Right atrium auricular region (tissue), 2 donors: ENCODE data around the gene IGFL2. TPM values are rescaled to one million over a fixed set of nuclear protein-coding genes. Genes with fewer than 3 reads are reported as not detected.
"Not testable (repeated sequence)": the region's sequence is repeated elsewhere in the genome, so short reads cannot be mapped to it uniquely, and the experiment has no call there.

ENCODE experiments used
- DNase-seq: peaks from one replicate; pipeline ENCODE4 v3.0.0-alpha.2; 2019; ENCODE audit warnings: low spot score
- H3K27ac ChIP-seq, 2 donors: fragments of 200-600 bp; sonication (generic); 1 replicate in 1 of 2; 2 replicates in 1 of 2; pipeline ENCODE4 v1.5.1; 2016 to 2019
- H3K27me3 ChIP-seq, 2 donors: fragments of 200-600 bp; sonication (generic); one replicate each; pipeline versions ENCODE4 v1.5.1 to v1.6.0; 2017 to 2019
- H3K36me3 ChIP-seq: fragments of 200-600 bp; sonication (generic); one replicate; pipeline ENCODE4 v1.5.1; 2016
- H3K4me1 ChIP-seq, 2 donors: fragments of 200-600 bp; sonication (generic); one replicate each; pipeline versions ENCODE4 v1.5.1 to v1.6.0; 2017 to 2019
- H3K4me3 ChIP-seq, 2 donors: fragments of 200-600 bp; sonication (generic); 1 replicate in 1 of 2; 2 replicates in 1 of 2; pipeline ENCODE4 v1.5.1; 2017 to 2019; ENCODE audit warnings: mild to moderate bottlenecking in 1 of 2, moderate library complexity in 1 of 2
- H3K9me3 ChIP-seq, 2 donors: fragments of 200-600 bp; sonication (generic); one replicate each; pipeline ENCODE4 v1.5.1; 2019
- total RNA-seq, 2 donors: library from RNA; depleted of rRNA; stranded (reverse); fragments of >200 nt; gene quantifications; one replicate each; pipeline ENCODE4 v1.1.0, GENCODE V29; 2016
- TF ChIP-seq, protein P1 (sequence below), 2 donors: fragments of 200-600 bp; sonication (generic); IDR thresholded peaks; one replicate each; pipeline ENCODE4 v1.5.1; 2019; ENCODE audit warnings: antibody characterized with exemption in 2 of 2

The IGFL2 gene
- total RNA-seq, 2 donors from 2014 or later, result 1.8 TPM; not detected in 1

DNA sequence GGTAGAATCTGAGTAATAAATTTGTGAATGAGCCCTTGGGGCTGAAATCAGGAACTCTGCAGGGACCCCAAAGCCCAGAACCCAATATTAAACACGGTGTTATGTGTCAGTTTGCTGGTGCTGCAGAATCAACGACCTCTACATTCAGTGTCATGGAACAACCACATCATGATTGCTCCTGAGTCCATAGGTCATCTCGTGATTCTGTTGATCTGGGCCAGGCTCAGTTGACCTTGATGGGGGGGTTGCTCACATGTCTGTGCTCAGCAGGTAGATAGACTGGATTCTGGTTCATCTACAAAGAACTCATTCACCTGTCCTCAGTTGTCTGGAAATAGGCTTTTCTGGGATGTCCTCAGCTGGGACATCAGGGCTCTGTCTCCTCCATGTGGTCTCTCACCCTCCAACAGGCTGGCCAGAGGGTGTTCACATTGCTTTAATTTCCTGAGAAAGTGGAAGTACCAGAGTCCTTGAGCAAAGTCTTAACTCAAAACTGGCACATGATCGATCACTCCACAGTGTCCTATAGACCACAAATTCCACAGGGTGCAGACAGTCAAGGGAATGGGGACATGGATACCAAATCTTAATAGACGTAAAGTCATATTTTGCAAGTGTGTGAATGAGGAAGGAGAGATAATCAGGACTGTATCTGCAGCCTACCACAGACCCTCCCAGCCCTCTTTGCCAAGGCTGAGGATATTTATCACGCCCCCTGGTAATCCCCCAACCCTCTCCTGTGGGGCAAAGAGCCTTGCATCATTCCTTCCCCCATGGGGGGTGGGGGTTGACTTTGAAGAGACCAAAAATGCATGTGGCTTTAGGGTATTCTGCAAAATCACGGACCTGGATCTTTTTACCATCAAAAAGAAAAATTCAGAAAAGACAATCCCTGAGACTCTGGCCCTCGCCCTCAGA is 42.2 kb downstream of the IGFL2 start:
- DNase-seq, result no peak
- no peaks in the 10 kb centered on the region for H3K27me3 ChIP-seq
- H3K4me3 ChIP-seq, result no peak overlapping the region

DNA sequence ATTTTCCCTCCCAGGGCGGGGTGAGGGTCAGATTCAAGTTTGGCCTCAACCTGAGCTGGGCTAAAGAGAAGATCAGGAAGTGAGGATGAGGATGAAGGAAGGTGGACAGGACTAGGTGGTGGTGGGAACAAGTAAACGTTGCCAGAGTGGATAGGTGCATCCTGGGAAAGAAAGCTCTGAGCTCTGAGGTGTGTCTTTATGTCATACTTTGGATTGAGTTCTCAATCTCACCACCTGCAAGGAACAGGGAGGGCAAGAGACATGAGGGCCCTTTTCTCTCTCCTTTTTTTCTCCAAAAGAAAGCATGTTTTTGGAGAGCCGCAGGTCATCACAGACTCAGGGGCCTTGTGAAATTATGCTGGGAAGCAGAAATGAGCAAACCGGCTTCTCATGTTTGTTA is 43.3 kb downstream of the IGFL2 start:
- H3K27me3 ChIP-seq, result no peaks in the 10 kb centered on the region
- H3K4me3 ChIP-seq, result no peak overlapping the region
- H3K36me3 ChIP-seq, result no peaks in the 10 kb centered on the region
- no peaks in the 10 kb centered on the region for H3K9me3 ChIP-seq
- TF ChIP-seq, protein P1, sequence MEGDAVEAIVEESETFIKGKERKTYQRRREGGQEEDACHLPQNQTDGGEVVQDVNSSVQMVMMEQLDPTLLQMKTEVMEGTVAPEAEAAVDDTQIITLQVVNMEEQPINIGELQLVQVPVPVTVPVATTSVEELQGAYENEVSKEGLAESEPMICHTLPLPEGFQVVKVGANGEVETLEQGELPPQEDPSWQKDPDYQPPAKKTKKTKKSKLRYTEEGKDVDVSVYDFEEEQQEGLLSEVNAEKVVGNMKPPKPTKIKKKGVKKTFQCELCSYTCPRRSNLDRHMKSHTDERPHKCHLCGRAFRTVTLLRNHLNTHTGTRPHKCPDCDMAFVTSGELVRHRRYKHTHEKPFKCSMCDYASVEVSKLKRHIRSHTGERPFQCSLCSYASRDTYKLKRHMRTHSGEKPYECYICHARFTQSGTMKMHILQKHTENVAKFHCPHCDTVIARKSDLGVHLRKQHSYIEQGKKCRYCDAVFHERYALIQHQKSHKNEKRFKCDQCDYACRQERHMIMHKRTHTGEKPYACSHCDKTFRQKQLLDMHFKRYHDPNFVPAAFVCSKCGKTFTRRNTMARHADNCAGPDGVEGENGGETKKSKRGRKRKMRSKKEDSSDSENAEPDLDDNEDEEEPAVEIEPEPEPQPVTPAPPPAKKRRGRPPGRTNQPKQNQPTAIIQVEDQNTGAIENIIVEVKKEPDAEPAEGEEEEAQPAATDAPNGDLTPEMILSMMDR (IDR thresholded peaks at IDR 0.05), result no peak
- no peak overlapping the region for H3K27ac ChIP-seq
- peaks cover 0 to 4% of the 10 kb centered on the region in 2 donors for H3K4me1 ChIP-seq
- no peak for DNase-seq

More for the DNA sequence above, 42.2 kb downstream of the IGFL2 start:
- Histone ChIP-seq H3K36me3 (no peaks in the 10 kb centered on the region), H3K9me3 (no peaks in the 10 kb centered on the region), H3K4me1 (peaks cover 0 to 7% of the 10 kb centered on the region in 2 donors), H3K27ac (no peak overlapping the region)
- TF ChIP-seq, protein P1 (IDR thresholded peaks at IDR 0.05), result no peak

DNA sequence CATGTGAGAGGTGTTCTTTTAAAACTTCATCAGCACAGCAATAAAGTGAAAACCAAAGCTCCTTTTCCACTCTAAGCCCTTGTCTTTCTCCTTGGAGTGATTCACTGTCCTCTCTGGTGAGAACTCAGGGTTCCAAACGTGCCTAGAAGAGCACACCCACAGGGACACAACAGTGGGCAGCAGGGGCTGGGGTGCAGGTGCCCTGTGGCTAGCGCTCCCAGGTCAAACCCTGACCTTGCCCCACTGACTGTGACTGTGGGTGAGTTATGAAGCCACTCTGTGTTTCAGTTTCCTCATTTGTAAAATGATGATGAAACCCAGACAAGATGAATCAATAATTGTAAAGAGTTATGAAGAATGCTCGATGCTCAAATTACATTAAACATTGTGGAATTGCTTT is 43.9 kb downstream of the IGFL2 start:
- Histone ChIP-seq H3K36me3 (no peaks in the 10 kb centered on the region), H3K9me3 (no peaks in the 10 kb centered on the region), H3K4me1 (no peaks in the 10 kb centered on the region), H3K27me3 (no peaks in the 10 kb centered on the region), H3K4me3 (no peak overlapping the region), H3K27ac (no peak overlapping the region)
- no peak for DNase-seq
- TF ChIP-seq, protein P1 (IDR thresholded peaks at IDR 0.05), result no peak

DNA sequence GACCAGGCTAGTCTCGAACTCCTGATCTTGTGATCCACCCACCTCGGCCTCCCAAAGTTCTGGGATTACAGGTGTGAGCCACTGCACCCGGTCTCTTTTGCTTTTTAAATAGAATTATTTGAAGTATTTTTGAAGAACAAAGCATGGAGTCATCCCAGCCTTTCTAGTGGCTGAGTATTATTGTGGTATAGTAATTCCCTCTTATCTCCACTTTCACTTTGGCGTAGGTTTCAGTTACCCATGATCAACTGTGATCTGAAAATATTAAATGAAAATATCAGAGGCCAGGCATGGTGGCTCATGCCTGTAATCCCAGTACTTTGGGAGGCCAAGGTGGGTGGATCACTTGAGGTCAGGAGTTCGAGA is 44.6 kb downstream of the IGFL2 start:
- not testable (repeated sequence) for H3K9me3 ChIP-seq, H3K4me3 ChIP-seq, H3K4me1 ChIP-seq, H3K27me3 ChIP-seq, H3K27ac ChIP-seq, DNase-seq, H3K36me3 ChIP-seq

DNA sequence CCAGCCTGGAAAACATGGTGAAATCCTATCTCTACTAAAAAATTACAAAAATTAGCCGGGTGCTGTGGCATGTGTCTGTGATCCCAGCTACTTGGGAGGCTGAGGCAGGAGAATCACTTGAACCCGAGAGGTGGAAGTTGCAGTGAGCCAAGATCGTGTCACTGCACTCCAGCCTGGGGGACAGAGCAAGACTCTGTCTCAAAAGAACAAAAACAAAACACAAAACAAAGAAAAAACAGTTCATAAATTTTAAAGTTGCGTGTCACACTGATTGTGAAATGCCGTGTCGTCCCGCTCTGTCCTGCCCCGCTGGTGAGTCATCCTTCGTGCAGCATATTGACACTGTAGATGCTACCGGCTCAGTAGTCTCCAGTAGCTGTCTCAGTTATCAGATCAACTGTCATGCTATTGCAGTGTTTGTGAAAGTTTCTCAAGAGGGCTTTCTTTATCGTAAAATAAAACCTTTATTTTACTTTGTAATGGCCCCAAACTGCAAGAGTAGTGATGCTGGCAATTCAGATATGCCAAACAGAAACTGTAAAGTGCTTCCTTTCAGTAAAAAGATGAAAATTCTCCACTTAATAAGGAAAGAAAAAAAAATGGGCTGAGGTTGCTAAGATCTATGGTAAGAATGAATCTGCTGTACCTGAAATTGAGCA is 45.1 kb downstream of the IGFL2 start:
- H3K36me3 ChIP-seq, result no peaks in the 10 kb centered on the region
- no peaks in the 10 kb centered on the region for H3K4me1 ChIP-seq
- TF ChIP-seq, protein P1 (IDR thresholded peaks at IDR 0.05), result no peak
- H3K4me3 ChIP-seq, result no peak overlapping the region
- H3K27me3 ChIP-seq, result no peaks in the 10 kb centered on the region
- no peak overlapping the region for H3K27ac ChIP-seq
- peak; percentile 80 for DNase-seq
- no peaks in the 10 kb centered on the region for H3K9me3 ChIP-seq

DNA sequence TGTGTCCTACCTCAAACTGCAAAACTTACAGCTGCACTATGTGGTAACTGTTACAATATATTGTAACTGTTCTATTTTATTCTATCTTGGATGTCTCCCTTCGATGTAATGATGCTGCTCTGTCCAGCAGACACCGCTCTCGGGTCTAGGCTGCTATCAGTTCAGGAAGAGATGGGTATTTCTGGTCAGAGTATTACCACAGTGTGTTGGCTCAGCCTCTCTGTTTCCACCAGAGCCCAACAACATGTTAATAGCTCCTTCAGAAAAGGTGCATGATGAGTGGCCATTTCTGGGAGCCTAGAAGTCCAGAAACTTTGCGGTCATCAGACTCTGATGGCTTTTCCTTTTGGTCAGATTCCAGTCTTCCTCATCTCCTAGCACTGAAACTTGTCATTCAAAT is 45.6 kb downstream of the IGFL2 start:
- TF ChIP-seq, protein P1 (IDR thresholded peaks at IDR 0.05), result no peak
- no peak overlapping the region for H3K27ac ChIP-seq
- H3K27me3 ChIP-seq, result no peaks in the 10 kb centered on the region

More for the DNA sequence above, 45.6 kb downstream of the IGFL2 start:
- Histone ChIP-seq H3K36me3 (no peaks in the 10 kb centered on the region), H3K4me1 (no peaks in the 10 kb centered on the region), H3K9me3 (no peaks in the 10 kb centered on the region), H3K4me3 (no peak overlapping the region)
- no peak for DNase-seq
